GM18858 (cell line): ENCODE results near the gene LRP1B.

Experiments used
- ATAC-seq: cut with Tn5 transposase; IDR thresholded peaks from one replicate; pipeline ENCODE4 v1.9.1; 2021; ENCODE audit not compliant: unreplicated experiment

The LRP1B gene

GRCh38 chr2:141475801-141476200 is 655.0 kb downstream of the LRP1B start:
- ATAC-seq = no peak

- ATAC-seq = no peak
Observed at GRCh38 chr2:141468761-141469160, 662.1 kb downstream of the LRP1B start.

GRCh38 chr2:141467331-141467730 is 663.5 kb downstream of the LRP1B start:
- ATAC-seq = no peak

DNA sequence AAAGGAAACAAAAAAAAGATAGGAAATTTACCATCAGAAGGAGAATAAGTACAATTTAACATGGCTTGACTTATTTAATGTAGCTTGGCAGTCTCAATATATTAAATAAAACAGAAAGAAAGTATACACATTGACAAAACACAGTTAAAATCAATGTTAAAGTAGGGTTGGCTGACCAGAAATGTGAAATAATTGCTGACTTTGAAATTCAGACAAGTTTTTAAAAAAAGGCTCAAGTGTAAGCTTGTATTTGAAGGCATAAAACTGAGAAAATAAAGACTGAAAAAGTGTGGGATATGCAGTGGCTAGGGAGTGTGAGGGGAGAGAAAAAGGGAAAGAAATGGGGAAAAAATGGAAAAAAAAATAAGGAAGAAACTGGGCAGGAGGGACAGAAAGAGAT is 665.8 kb downstream of the LRP1B start:
- no peak for ATAC-seq

DNA sequence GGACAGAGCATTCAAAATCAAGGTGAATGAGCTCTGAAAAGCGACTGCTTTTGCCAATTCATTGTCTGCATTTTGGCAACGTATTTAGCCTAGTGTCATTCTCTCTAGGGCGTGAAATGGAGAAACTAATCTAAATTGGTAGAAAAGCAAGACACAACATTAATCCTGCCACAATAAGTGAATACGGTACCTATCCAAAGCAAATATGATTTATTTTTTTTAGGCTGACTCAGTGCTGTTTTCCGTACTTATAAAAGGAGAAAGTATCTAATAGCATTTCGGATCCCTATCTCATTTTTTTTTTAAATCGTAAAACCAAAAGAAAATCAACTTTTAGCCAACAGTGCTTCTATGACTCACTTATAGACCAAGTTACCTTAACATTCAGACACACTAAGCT is 672.5 kb downstream of the LRP1B start:
- ATAC-seq = no peak

- ATAC-seq = no peak
Observed at GRCh38 chr2:141455877-141456276, 674.9 kb downstream of the LRP1B start.

GRCh38 chr2:141455211-141455826 is 675.5 kb downstream of the LRP1B start:
- no peak for ATAC-seq

DNA sequence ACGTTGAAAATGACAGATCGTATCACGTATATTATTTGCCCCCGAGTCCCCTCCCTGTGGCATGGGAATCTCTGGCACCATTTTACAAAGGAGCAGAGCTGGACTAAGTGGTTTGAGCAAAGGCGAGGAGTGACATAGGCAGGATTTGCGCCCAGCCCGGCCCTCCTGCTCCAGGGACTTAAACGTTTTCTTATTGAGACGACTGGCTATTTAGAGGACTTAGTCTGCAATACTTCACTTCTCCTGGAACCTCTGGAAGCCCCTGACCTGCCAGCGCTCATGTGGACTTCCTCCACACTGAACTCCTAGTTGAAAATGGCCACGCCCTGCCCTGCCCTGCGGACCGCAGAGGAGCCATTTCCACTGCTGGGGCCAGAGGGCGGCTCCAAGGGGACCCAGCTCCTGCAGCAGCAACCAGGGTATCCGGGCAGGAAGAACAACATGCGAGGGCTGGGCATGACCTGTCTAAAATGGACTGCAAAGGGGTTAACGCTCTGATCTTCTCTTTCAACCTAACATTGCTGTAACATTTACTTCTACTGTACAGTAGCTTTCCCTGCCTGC is 690.7 kb downstream of the LRP1B start:
- no peak for ATAC-seq

GRCh38 chr2:141439524-141439923 is 691.3 kb downstream of the LRP1B start:
- no peak for ATAC-seq

DNA sequence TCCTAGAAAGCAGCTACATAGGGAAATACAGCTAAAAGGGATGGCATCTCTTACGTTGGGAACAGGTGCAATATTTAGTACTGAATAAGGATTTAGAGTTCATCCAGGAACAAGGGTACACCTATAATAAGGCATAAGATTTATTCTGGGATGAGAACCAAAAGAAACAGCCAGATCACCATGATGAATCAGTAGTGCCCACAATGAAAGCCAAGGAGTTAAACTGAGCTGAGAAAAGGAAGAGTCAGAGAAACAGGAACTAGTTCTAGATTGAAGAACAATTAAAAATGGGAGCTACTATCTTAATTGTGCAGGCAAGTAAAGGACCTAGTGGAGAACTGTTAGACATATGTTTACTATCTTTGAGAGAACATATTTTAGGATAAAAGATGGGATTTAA is 692.3 kb downstream of the LRP1B start:
- ATAC-seq = no peak

GRCh38 chr2:141437521-141437920 is 693.3 kb downstream of the LRP1B start:
- ATAC-seq = no peak

DNA sequence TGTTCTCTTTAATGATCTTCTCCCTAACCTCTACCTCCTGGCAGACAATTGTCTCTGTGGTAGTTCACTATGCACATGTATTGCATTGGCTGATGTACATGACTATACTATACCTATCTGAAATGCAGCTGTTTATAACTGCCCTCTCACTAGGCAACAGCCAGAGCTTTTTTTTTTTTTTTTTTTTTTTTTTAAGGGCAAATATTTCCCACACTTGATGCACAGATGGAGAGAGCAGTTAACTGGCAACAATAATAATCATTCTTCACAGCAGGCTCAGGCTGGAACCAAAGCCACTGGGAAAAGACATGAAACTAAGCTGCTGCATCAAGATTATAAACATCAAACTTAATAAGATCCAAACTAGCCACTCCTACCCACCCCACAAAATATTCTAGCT is 707.7 kb downstream of the LRP1B start:
- no peak for ATAC-seq

DNA sequence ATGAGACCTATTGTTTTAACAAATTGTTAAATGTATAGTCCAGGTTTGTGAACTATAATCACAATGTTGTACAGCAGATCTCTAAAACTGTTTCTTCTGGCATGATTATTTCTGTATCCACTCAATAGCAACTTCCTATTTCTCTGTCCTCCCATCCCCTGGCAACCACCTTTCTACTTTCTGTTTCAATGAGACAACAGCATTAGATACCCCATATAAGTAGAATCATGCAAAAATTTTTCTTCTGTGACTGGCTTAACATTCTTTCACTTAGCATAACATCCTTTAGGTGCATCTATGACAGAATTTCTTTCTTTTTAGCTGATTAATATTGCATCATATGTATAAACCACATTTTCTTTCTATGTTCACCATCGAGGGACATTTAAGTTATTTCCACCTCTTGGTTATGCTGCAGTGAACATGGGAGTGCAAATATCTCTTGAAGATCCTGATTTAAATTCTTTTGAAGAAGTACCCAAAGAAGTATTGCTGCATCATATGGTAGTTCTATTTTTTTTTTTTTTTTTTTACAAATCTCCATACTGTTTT is 713.5 kb downstream of the LRP1B start:
- peak; percentile 65 for ATAC-seq

DNA sequence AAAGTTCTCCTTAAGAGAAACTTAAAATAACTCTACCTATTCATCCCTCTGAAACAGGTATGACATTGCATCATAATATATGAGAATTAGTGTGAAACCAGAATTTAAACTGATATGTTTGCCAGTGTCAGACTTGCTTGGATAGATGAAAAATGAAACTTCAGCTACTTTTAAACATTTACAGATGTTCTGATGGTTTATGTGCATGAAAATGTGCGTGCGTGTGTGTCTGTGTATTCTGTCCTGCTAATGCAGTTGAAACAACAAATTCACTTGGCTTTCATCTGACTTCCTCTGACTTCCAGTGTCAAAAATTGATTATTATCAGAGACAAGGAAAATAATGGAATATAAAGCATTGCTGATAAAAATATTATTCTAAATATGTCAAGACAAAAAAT is 719.4 kb downstream of the LRP1B start:
- no peak for ATAC-seq

- ATAC-seq = no peak
Observed at GRCh38 chr2:141399270-141399669, 731.5 kb downstream of the LRP1B start.

DNA sequence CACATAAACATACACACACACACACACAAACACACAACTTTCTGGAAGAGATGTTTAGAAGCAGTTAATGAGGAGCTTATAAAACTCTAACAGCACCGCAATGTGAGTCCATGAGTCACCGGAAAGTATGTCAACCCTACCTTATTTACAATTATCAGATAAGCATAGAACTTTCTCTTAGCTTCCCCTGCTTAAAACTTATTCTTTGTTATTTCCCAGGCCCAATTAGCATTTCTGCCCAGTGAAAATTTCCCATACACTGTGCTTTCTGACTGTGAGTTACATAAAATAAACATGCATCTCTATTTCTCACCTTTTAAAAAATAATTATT is 737.6 kb downstream of the LRP1B start:
- ATAC-seq = no peak

DNA sequence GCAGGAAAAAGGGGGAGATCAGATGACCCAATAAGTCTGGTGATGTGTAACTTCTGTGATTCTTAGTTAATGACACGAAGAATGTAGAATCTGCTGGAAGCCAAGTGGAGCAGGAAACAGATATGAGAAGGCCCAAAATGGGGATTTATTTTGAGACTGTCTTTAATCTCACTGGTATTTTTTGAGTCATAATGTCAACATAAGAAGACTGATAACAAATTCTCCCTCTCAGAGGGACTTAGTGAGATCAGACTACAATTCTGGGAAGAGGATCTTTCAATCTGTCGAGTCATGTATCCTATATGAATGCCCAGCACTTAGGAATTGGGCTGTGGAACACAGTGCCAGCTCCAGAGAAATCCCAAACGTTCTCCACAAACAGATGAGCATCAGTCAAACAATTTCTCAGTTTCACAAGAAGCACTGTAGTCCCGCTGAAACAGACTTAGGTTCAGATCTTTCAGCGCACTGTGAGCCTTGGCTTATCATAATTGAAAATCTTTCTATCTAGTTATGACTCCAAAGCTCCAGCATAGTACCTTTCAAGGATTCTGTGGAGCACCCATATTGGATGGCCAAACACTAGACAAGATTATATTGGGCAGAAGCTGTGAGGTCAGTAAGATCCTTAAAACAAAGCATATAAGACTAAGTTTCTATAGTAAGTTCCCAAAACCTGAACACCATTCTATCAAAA is 738.2 kb downstream of the LRP1B start:
- no peak for ATAC-seq

- ATAC-seq = no peak
Observed at GRCh38 chr2:141386168-141386567, 744.6 kb downstream of the LRP1B start.

- no peak for ATAC-seq
Observed at GRCh38 chr2:141384676-141385075, 746.1 kb downstream of the LRP1B start.

GRCh38 chr2:141381946-141382345 is 748.9 kb downstream of the LRP1B start:
- no peak for ATAC-seq

DNA sequence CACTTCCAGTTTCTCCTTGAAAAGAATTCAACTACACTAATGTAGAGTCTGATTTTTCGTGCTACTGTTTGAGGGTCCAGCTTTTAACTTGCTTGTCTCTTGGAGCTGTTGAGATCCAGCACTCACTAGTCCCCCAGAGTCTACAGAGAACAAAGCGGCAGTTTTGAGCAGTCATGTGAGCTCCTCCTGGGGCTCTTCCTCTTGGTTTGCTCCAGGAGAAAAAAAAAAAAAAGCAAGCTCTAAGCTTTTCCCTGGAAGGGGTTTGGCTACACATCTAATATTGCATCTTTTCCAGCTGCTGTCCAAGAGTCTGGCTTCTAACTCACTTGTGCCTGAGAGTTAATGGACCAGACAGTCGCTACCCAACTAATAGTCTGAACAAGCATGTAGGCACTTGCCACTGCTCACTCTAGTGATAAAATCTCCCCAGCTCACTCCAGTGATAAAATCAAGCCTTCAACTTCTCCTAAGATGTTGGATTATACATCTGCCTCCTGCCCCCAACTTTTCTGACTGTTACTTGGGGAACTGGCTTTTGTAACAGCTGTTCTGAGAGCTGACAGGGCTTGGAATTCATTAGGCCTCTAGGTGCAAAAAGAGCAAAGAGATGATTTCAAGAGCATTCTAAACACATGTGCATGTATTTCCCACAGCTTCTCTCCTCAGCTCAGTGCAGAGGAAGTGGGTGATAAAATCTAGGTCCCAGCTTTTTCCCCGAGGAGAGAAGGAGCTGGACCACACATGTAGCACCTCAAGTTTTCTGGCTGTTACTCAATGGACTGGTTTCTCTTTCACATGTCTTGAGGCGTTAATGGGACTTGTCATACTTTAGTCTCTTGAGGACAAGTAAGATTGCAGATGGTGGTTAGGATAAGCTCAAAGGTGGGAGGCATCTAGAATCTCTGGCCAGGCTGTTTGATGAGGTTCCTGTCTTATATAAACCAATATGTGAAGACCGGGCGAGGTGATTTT is 750.5 kb downstream of the LRP1B start:
- ATAC-seq = no peak
